WI38 (cell line): Measurements from ENCODE around the gene FBXL15.
"Not testable (repeated sequence)": the region's sequence is repeated elsewhere in the genome, so short reads cannot be mapped to it uniquely, and the experiment has no call there.

Source experiments
- H3K4me3 ChIP-seq: 2 replicates; pipeline ENCODE4 v1.5.1; 2011; ENCODE audit warnings: low read depth, mild to moderate bottlenecking, control low read depth, low read length
- CTCF ChIP-seq: IDR thresholded peaks from 2 replicates; pipeline ENCODE4 v1.5.1; 2012; ENCODE audit warnings: low read depth, mild to moderate bottlenecking, control low read depth, low read length

Gene FBXL15

DNA sequence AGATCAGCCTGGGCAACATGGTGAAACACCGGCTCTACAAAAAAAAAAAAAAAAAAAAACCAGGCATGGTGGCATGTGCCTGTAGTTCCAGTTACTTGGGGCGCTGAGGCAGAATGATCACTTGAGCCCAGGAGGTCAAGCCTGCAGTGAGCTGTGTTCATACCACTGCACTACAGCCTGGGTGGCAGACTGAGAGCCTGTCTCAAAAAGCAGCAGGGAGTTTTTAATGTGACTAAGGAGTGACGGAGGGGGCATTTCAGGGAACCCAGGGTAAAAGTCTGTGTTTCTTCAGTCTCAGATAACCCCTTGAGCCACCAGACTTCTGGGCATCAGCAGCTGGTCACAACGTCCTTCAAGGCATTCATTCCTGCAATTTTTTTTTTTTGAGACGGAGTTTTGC lies 32.9 kb downstream of the FBXL15 start:
- no peak overlapping the region for H3K4me3 ChIP-seq
- TF ChIP-seq CTCF, result no peak

- not testable (repeated sequence) for H3K4me3 ChIP-seq
These were observed 34.2 kb downstream of the FBXL15 start for GRCh38 chr10:102454662-102455487.

- H3K4me3 ChIP-seq, result no peak overlapping the region
- TF ChIP-seq CTCF, result no peak
These were observed 35.3 kb downstream of the FBXL15 start for GRCh38 chr10:102455893-102456471.

DNA sequence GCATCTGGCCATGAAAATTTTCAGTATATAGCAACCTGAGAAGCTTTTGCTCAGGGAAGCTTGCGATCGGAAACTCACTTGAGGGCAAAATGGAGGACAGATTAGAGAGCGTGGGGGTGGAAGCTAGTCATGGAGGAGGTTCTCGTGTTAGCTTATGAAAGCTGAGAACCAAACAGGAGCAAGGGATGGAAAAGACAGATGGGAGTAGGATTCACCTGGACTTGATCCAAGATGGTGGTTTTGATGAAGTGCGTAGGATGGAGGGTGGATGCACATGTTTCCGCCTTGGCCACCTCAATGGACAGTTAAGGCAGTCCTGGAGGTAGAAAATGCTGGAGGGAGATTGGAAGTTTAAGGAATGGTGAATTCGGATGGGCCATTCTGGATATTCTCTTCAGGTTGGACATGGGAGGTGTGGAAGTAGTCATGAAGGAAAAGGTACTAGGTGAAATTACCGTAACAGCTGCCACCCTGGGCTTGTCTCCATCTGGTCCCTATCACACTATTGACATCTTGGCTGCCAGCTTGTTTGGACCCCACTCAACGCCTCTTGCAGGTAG lies 37.0 kb downstream of the FBXL15 start:
- TF ChIP-seq CTCF, result no peak
- H3K4me3 ChIP-seq, result no peak overlapping the region

DNA sequence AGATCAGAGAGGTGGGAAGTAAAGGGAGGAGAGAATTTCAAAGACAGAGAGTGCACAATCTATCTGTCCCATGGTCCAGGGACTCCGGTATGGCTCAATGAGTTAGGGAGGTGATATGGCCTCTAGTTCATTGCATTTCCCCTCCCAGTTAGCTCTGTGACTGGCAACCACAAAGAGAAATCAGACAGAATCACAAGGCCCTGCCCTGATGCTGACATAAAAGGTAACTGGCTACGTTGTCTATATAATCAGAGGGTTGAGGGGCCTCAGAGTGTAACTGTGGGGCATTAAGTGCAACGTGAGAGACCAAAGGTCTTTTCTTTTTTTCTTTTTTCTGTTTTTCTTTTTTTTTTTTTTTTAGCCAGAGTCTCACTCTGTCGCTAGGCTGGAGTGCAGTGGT lies 38.0 kb downstream of the FBXL15 start:
- TF ChIP-seq CTCF, result no peak
- no peak overlapping the region for H3K4me3 ChIP-seq

- no peak for TF ChIP-seq CTCF
- peak overlapping the region; percentile 53 for H3K4me3 ChIP-seq
These were observed 40.2 kb downstream of the FBXL15 start for GRCh38 chr10:102460836-102461186.

- H3K4me3 ChIP-seq, result peak overlapping the region; percentile 53
- no peak for TF ChIP-seq CTCF
These were observed 40.8 kb downstream of the FBXL15 start for GRCh38 chr10:102461187-102462054.
